ENCODE measurements around the gene HOATZ.

- no peak for TF ChIP-seq CTCF (conservative IDR thresholded peaks at IDR 0.05; ENCODE audit: low read length)
- TF ChIP-seq EZH2phosphoT487 (IDR thresholded peaks at IDR 0.05; ENCODE audit: borderline replicate concordance, low read depth, low read length) = no peak
These were observed 63.2 kb downstream of the HOATZ start for GRCh38 chr11:111577821-111578220.

All from OCI-LY7 (cell line).